NCI-H526 (cell line): Measurements from ENCODE around the gene PDCD1LG2.
A peak's percentile ranks its signal among the peaks of the same experiment; 100 is the strongest.
"Not testable (repeated sequence)": the region's sequence is repeated elsewhere in the genome, so short reads cannot be mapped to it uniquely, and the experiment has no call there.

Experiments used
- DNase-seq, 2 experiments: peaks; one replicate each; lab custom pipeline; 2025; lab: John Stamatoyannopoulos, UW

PDCD1LG2 gene

DNA sequence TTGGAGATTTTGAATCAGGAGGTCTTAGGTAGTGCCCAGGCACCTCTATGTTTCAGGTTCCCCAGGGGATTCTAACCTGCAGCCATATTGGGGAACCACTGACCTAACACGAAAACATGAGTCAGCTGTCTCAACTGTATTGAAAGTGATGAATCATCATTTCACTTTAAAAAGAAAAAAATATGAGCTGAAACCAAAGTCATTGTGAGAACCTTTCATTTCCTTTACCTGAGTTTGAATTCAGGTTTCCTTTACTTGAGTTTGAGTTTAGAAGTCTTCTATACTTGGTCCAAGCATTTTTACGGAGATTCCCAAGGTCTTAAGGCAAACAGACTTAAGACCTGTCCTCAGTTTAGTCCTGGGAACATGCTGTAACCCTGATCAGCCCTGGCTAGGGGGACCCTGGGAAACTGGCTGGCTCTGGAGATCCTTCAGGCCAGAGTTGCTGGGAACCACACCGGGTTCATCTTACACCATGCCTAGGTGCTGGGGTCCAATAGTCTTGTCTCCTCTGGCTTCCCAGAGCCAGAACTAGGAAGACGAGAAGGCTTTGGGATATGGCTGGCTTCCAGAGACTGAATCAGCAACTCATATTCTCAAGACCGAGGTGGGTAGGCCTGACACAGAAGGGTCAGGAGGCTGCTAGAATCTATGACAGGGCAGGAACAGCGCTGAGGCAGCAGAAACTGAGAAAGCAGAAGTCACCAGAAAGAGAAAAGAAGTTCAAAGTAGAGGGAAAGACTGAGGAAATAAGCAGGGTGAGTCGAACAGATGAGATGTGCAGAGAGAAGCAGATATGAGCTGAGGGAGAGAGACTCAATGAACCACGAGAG is 16.4 kb upstream of the PDCD1LG2 start:
- no peak for DNase-seq

DNA sequence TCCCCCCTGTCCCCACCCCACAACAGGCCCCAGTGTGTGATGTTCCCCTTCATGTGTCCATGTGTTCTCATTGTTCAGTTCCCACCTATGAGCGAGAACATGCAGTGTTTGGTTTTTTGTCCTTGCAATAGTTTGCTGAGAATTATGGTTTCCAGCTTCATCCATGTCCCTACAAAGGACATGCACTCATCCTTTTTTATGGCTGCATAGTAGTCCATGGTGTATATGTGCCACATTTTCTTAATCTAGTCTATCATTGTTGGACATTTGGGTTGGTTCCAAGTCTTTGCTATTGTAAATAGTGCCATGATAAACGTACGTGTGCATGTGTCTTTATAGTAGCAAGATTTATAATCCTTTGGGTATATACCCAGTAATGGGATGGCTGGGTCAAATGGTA is 15.6 kb upstream of the PDCD1LG2 start:
- DNase-seq: not testable (repeated sequence)

- no peak for DNase-seq
Observed at GRCh38 chr9:5499157-5499556, 11.2 kb upstream of the PDCD1LG2 start.

- no peak for DNase-seq
Observed at GRCh38 chr9:5499889-5500398, 10.4 kb upstream of the PDCD1LG2 start.

DNA sequence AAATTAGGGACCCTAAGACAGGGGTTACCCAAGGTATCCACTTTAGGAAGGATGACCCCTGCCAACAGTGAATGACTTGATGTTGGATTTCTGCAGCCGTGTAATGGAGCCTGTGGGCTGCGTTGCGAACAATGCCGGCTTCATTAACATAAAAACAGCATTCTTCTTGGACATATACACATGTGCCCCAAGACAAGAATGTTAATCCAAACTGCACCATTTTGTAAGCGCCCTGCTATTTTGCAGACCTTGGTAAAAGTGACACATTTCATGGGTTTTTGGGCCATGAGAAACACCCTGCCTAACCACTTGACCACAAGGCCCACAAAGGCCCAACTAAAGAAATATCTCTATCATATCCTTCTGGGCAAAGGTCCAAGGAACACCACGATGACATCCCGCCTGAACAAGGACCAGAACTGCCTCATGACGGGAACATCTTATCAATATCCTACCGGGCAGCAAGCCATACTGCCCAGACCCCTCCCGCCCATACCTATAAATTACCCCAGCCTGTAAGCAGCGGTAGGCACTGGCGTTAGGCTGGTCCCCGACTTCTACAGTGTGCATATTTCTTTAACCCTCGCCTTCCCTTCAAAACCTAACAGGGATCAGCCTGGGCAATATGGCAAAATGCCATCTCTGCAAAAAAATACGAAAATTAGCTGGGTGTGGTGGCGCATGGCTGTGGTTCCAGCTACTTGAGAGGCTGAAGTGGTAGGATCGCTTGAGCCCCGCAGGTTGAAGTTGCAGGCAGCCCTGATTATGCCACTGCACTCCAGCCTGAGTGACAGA is 9.7 kb upstream of the PDCD1LG2 start:
- DNase-seq: no peak

DNA sequence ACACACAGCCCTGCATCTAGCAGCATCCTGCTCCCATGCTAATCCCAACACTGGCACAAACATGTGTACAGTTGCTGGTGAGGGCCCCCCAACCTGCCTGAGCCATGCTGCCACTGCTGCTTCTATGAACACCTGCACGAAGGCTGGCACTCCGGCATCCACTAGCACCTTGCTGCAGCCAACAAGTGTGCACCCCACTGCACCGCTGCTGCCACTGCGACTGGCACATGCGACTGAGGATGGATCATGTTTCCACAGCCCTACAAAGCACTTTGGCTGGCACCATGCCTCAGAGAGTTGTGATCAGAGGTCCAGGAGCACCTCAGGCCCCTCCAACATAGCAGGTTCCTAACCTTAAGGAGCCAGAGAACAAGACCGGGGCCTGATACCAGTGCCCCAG is 7.8 kb upstream of the PDCD1LG2 start:
- DNase-seq: no peak

DNA sequence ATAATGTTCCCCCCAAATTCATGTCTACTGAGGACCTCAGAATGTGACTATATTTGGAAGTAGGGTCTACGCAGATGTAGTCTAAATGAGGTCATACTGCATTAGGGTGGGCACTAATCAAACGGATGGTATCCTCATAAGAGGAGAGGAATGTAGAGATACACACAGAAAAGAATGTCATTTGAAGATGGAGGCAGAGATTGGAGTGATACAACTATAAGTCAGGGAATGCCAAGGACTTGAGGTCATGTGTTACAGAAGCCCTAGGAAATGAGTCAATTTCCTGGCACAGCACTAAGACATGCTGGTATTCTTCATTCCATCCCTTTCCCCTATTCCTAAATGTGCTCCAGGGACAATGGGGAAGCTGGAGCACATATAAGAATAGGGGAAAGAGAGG is 758 bp upstream of the PDCD1LG2 start:
- no peak for DNase-seq

GRCh38 chr9:5510989-5511388 is 658 bp downstream of the PDCD1LG2 start:
- no peak for DNase-seq

- DNase-seq: no peak
Observed at GRCh38 chr9:5511476-5511875, 1.1 kb downstream of the PDCD1LG2 start.

DNA sequence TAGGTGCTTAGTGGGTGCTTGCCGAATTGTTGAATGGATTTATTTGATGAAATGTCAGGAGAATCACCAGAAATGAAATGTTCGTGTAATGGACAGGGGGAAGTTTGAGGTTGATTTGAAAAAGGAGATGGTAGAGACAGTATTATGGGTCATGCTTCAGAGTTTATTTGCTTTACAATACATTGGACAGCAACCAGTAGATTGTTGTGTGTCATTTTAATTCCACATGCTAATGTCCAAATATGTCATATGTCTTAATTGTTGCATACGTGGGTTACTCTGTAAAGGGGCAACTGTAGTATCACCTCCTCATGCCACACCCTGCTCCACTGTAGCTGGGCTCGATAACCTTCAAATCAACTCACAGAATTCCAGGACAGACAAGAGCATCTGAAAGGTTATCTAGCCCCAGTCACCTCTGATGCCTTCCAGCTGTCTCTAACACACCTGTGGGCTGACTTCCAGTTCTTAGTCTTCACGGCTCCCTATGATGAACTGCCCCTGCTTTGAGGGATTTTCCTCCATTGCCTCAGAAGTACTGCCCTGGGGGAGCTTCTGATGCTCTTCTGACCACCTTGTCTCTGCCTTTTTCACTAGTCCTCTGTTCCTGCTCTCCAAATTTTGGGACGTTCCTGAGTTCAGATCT is 1.7 kb downstream of the PDCD1LG2 start:
- DNase-seq: no peak

DNA sequence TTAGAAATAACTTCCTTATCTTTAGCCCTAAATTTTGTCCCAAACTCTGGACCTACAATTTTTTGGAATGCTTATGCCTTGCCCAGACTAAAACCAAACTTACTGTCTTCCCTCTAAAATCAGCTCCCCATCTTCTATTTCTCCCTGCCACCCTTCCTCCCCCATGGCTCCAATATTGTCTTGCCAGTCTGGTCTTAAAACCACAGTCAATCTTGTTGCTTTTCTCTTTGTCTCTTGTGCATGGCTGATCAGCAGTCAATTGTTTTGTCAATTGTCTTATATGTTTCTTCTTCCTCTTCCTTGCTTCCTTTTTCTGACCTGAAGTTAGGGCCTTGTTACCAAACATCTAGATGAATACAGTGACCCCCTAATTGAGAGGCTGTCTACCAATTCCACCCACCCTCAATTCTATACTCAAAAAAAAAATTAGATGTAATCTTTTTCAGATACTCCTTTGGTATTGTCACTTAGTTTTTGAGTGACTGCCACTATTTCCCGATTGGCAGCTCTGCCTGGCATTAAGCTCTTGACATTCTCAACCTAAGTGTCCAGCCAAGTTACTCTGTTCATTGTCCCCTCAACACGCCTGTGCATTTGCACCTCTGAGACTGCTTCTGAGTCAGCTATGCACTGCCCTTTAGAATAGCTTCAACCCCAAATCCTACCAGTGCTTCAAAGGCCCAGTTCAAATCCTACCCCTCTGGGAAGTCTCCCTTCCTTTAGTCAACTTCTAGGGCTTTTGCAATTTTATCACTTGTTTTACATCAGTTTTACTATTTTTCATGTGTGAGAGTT is 2.5 kb downstream of the PDCD1LG2 start:
- DNase-seq: no peak

DNA sequence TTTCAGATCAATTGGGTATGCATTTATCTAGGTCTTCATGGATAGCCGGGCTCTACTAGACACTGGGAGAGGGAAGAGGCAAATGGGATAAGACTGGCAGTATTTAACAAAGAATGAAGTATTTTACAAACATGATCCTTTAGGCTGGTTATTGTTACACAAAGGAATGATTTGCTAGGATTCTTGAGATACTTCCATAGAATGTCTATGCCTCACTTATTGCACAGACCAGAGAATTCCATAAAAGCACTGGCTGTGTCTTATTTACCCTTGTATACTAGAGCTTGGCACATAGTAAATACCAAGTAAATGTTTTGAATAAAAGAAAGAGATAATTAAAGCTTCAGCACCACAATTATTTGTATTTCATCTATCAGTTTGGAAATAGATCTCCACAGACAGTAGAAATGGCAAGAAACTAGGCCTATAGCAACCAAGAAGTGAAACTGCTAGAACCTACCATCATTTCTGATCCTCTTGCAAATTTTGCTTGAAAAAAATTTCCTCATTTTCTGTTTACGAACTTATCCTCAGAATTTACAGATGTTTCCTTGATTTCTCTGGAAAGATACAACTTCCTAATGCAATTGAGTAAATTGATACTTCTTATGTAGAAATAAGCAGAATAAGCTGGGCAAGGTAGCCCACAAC is 3.8 kb downstream of the PDCD1LG2 start:
- no peak for DNase-seq

- DNase-seq: no peak
Observed at GRCh38 chr9:5514617-5515260, 4.4 kb downstream of the PDCD1LG2 start.

DNA sequence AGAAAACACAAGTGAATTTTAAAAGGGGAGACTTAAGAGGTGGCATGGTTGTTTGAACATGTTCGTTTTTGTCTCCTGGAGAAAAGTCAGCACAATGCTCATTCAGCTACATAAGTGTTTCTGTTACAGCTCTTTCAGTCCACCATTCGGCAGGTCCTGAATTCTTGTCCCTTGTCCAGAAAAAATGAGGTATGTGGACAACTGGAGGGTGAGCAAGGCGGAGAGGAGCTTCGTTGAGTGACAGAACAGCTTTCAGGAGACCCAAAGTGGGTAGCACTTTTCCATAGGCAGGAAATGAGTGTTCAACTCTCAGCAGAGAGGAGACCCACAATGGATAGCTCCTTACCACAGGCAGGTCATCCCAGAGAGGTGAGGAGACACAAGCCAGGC is 4.9 kb downstream of the PDCD1LG2 start:
- DNase-seq: no peak

DNA sequence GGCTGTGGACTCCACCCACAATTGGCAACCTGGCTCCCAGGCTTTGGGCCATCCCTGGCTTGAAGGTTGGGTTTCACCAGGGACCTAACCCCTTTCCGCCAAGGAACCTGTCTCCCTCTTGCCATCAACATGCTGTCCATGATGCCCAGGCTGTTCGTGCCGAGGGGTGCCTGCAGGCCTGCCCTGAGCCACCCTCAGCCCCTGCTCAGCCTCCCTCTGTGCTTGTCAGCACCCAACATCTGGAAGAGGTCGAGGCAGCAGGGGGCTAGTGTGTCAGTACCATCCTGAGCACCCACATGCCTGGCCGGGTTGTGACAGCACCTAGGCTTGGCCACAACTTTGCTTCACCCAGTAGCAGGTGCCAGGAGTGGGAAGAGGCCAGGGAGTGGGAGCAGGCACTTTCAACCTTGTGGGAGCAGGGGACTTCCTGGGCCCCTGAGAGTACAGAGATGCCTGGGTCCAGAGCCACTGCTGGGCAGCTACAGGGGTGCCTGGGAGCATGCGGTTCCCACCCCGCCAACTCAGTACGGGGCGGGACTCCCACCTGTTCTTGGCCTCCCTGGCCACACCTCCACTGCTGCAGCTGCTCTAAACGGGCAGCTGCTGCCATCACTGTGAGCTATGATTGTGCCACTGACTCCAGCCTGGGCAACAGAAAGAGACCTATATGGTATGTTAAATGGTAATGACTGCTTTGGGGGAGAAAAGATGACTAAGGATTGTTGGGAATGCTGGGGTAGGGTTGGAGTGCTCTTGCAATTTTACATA is 6.3 kb downstream of the PDCD1LG2 start:
- DNase-seq: no peak

DNA sequence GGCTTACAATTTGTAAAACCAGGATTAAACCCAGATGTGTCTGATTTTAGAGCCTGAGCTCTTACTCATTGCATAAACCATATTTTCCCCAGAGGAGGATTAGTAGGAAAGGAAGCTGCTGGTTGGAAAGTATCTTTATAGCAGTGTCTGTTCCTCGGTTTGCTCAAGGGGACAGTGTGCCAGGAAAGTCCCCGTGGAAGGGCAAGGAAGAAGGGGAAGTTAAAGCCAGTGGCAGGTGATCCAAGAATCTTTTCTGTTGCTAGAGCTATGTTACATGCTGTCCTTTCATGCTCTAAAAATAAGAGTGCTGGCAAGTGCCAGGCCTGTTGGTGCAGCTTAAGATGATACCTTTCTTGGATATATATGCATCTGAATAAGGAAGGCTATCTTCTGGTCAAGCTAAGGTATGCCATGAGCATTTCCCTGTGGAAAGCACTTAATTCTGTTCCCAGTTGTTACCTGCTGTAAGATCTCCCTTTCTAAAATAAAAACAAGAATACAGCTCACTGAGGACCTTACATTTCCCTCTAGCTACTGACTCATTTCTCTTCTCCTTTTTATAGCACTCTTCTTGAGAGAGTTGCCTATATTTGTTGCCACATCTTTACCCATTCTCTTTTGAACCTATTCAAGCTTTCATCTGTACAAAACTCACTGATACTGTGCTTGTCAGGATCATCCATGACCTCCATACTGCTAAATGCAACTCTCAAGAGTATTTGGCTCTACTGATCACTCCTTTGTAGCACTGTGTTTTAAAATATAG is 8.0 kb downstream of the PDCD1LG2 start:
- DNase-seq: no peak

DNA sequence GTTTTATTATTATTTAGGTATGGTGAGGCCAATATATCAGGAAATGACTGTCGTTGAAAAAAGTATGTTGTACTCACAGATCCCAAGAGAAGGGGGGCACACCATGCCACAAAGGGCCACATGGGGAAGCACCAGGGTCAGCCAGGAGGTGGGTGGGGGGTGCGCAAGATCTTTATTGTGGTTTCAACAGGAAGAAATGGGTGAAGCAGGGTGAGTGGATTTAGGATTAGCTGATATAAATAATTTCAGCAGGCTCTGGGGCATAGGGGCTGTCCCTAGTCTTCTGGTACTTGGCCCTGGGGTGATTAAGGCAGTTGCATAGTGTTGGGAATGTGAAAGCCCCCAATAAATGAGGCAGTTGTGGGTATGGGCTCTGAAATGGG is 8.6 kb downstream of the PDCD1LG2 start:
- no peak for DNase-seq

DNA sequence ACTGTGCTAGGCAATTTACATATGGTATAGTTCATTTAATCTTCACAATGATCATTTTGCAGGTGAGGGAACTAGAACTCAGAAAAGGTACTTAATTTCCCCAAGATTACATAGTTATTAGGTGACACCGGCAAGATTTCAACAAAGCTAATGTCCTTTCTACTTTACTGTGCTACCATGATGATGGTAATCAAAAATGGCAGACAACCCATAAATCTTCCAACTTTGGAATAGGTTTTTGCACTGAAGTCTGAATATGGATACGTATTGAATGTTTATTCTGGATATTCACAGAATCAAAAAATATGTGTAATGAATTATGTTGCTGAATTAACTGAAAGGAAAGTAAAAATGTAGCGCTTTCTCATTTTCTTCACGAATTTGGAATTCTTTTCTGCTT is 13.8 kb downstream of the PDCD1LG2 start:
- DNase-seq: no peak

DNA sequence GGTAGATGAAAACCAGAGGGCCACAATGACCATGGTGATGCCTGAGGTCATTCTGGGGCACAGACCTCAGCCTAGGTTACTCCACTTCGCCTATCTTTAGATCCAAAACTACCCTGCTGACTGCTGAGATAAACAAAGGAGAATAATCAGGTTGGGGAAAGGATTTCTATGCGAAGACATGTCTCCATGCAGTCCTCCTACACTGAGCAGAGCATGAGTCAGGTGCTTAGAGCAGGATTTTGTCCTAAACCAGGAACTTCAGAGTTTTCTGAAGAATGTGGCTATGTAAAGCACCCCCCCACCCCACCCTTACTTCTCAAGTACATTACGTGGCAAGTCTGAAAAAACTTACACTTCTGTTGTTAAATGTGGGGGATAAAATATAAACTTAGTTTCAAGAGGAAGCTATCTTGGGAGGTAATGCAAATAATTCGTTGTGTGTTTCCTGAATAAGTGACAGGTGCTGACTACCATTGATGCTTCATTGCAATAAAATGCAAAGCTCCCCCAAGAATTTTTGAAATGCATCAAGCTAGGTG is 19.4 kb downstream of the PDCD1LG2 start:
- peak in 1 of 2 experiments; percentile 10 for DNase-seq
